ENCODE results near the gene OMG. TPM values are rescaled to one million over a fixed set of nuclear protein-coding genes. Genes with fewer than 3 reads are reported as not detected.
"Not testable (repeated sequence)": the region's sequence is repeated elsewhere in the genome, so short reads cannot be mapped to it uniquely, and the experiment has no call there.

OMG gene, protein sequence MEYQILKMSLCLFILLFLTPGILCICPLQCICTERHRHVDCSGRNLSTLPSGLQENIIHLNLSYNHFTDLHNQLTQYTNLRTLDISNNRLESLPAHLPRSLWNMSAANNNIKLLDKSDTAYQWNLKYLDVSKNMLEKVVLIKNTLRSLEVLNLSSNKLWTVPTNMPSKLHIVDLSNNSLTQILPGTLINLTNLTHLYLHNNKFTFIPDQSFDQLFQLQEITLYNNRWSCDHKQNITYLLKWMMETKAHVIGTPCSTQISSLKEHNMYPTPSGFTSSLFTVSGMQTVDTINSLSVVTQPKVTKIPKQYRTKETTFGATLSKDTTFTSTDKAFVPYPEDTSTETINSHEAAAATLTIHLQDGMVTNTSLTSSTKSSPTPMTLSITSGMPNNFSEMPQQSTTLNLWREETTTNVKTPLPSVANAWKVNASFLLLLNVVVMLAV
- 2.0 TPM for total RNA-seq
- long read RNA-seq, partial matches to known transcripts = 7 of 12 reads
- long read RNA-seq, other reads (novel, unspliced or antisense) = 5 of 12 reads

DNA sequence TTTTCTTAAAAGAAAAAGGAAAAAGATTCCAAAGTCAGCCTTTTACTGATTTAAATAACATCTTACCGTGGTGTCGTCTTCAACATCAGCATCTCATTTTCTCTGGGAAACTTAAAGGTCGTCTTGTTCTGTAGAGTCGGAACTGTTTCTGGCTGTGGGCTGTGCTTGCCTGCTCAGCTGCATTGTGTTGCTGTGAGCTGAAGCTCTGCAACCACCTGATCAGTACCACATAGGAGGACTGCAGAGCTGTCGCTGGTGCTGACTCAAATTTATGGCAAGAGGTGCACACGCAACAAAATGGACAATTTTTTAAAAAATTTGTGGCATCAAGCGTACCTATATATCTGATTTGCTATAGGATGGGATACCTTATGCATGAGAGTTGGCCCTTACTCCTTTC is at the start of gene OMG:
Gene OMG (minus strand): TSS at position 150 of the 400 bp plus-strand sequence. CDS start 908 bp downstream, outside the sequence.
- no peak for DNase-seq (ENCODE audit: low spot score)

DNA sequence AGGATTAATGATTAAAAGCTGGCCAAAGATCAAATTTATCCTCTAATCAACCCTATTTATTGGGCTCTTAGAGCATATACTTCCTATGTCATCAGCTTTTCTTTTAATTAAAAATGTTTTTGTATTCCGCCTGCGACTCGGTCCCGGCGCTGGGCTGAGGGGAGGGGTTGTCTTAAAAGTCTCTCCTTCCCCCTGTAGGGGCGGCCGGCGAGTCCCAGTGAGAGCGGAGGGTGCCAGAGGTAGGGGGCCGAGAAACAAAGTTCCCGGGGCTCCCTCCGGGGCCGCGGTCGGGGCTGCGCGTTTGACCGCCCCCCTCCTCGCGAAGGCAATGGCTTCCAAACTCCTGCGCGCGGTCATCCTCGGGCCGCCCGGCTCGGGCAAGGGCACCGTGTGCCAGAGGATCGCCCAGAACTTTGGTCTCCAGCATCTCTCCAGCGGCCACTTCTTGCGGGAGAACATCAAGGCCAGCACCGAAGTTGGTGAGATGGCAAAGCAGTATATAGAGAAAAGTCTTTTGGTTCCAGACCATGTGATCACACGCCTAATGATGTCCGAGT is 48.2 kb upstream of the OMG start:
- not testable (repeated sequence) for DNase-seq (ENCODE audit: low spot score)

DNA sequence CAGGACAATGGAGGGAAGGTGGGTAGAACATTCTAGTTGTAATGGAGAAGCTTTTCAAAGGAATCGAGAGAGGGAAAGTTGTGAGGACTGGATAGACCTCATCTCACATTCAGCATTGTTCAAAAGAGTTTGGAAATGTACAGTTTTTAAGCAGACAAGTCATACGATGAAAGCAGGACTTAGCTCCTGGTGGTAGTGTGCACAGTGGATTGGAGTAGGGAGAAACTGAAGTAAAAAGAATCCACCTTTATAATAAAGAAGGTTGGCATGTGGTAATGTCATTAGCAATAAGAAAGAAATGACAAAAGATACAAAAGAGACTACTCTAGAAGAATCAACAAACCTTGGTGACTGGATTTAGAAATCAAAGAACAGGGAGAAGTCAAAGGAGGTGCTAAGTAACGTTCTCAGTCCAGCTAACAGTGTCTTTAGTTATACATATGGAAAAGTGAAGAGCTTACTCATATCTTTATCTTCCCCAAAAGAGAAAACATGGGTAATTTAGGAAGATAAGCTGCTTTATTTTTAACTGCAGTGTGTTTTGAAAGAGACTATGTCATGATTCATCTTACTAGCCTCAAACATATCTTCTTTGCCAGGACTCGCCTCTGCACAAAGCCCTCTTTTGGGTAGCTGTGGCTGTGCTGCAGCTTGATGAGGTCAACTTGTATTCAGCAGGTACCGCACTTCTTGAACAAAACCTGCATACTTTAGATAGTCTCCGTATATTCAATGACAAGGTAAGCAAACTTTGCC is 43.0 kb upstream of the OMG start:
- DNase-seq (ENCODE audit: low spot score) = no peak

DNA sequence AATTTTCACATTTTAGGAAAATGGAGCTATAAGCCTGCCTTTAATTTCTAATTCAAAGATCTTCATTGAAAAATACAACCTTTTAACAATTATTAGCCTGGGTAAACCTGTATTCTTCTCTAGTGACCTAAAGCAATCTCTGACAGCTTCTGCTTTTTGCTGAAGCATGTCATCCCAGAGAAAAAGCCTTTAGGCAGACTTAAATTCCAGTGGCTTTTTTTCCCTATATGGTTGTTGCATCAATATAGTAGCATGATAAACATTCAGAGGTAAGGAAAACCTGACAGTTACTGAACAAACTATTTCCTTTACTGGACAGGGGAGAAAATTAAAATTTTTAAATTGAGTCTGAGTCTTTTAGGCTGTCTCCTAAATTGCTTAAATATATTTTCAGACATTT is 32.2 kb upstream of the OMG start:
- DNase-seq (ENCODE audit: low spot score) = no peak

DNA sequence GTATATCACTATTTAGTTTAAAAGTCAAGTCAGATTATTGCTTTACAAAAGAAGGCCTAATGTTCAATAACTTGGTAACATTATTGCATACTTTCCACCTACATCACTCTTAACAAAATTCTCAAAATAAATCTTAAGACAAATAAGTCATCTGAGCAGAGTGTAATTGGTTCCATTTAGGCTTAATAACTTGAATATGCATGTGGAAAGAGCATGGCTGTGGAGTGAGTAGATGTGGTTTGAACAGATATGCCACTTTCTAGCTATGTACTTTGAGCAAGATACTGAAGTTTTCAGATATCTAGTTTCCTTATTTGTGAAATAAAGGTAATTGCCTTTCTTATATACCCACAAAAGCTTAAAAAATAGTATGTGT is 31.1 kb upstream of the OMG start:
- DNase-seq (ENCODE audit: low spot score) = no peak

DNA sequence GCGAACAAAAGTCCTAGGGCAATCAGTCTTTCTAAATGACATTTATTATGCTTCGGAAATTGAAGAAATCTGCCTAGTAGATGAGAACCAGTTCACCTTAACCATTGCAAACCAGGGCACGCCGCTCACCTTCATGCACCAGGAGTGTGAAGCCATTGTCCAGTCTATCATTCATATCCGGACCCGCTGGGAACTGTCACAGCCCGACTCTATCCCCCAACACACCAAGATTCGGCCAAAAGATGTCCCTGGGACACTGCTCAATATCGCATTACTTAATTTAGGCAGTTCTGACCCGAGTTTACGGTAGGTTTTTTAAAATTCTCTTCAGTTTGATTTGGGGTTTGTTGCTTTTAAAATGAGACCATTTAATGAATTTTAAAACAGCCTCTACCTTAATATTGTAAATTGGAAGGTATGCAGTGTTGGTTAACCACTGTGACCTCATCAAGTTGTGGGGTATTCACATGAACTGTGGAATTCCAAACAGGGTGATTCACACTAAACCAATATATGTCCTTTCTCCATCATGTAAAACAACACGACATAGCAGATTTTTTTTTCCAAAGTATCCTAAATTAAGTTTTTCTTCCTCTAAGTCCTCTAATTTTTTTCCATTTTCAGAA is 30.6 kb upstream of the OMG start:
- DNase-seq (ENCODE audit: low spot score) = no peak

DNA sequence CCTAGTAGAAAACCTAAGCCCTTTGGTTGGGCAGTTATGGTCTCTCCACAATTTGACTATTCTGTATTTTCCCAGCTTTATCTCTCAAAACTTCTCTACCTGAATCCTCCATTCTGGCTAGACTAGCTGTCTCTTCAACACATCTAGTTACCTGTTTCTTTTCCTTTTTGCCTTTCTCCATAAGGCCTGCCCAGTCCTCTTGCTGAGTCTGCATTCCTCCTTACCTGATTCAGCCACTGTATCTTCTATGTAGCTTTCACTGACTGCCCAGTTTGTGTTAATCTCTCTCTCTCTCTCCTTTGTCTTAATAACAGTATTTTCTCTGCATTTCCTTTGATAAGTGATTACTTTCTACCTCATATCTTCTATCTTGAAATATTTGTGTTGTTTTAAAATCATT is 26.5 kb upstream of the OMG start:
- DNase-seq (ENCODE audit: low spot score) = no peak

DNA sequence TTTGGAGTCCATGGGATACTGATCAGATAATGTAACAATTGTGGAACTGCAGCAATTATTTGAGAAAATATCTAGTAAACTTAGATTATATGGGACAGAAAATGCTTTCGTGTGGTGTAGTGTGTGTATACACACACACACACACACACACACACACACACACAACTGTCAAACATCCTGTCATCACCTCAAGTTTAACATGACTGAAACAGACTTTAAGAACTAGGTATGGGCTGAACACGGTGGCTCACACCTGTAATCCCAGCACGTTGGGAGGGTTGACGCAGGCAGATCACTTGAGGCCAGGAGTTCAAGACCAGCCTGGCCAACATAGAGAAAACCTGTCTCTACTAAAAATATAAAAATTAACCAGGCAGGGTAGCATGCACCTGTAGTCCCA is 24.9 kb upstream of the OMG start:
- no peak for DNase-seq (ENCODE audit: low spot score)

DNA sequence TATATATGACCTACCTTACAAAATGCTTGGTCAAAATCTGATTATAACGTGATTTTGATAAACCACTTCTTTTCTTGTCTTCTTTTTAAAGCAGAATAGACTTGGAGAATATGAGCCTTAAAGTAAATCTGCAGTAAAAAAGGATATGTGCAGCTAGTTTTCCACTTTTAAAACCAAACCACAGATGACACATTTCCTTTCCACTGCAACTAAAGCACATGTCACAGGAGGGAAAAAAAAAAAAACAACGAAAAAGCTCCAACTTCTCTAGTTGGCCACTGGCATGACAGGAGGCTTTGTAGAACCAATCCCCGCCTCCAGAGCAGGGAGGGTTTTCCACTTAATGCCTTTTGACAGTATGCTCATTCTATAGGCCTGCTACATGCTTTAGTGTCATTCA is 24.4 kb upstream of the OMG start, which contains the start of gene EVI2A:
Gene EVI2A (minus strand): TSS at position 142 of the 400 bp plus-strand sequence. CDS start 2,609 bp downstream, outside the sequence.
- no peak for DNase-seq (ENCODE audit: low spot score)

DNA sequence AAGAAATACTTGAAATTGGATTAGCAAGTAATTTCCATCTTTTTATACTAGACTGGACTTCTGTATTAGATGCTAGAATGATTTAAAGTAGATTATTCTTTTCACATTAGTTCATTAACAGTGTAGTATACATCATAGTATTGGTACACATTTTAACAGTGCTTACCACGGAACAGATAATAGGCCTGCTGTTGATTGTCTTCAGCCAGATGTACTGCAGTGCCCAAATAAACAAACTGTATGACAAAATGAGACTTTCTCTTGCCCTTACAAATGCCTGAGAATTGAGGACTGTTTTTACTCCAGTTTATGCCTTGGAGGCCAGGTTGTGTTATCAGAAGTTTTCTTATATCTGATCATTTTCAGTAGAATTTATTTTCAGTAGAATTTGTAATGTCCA is 23.8 kb upstream of the OMG start:
- DNase-seq (ENCODE audit: low spot score) = no peak

DNA sequence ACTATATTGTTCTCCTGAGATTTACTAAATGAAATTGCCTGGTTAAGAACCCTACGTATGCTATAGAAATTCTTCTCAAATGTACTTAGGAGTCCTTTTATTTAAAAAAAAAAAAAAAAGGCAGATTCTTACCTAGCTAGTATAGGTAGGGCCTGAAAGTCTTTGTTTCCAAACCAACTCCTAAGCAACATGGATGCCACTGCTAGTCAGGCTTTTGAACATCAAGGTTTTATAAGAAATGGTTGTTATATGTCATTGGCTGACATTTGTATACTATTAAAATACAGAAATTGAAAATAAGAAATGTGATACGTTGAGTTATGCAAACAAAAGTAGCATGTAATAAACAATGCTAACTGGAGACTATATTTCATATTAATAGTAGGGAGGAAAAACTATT is 23.2 kb upstream of the OMG start:
- DNase-seq (ENCODE audit: low spot score) = no peak

DNA sequence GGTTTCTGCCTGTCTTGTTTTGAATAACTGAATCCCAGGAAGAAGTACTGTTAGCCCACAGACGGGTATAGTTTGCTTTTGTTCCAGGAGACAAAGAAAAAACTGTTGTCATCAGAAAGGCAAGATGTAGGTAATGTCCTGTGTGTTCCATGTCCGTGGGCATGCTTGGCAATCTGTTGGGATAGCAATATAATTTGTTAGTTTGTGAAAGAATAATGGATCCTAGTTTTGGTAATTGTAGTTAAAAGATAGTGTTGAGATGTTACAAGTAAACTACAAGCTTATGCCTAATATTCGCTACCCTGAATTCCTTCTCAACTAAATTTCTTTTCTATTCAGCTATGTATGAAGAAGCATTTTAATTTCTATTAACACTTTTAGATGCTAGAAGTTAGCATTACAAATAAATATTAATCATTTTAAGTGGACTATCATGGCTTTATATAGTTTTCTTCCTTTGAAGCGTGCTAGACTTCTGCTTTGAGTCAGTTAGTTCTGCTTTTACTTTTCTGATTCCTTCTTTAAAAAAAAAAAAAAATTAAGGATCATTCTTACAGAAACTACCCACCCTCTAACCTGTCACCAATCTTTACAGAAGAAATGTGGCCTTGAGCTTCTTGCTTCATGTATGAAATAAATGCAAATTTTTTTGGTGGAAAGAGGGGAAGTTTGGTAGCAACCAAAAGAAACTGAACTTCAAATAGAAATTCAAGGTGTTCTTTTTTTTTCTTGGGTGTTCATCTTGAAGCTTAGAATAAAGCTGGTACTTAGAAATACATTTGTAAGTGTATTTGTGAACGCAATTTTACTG is 22.0 kb upstream of the OMG start:
- no peak for DNase-seq (ENCODE audit: low spot score)

DNA sequence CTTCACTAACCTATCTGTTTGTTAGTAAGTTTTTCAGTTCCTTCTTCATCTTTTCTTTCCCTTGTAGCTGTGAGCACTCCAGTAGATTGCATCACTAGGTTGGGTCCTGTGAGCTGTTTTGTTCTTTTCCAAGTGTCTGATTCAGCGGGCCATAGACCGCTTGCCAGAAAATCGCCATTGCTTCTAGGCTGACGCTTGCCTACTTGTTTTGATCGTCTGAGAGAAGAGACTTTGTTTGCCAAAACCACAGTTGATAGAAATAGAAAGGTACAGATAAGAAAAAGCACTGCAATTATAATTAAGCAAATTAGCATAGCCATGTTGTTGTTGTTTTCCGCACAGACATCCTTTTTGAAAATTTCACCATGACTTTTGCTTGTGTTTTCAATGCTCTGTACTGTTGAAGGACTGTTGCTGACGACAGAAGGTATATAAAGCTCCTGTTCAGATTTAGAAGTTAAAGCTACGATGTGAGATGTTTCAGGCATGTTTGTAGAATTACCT is 21.3 kb upstream of the OMG start:
- DNase-seq (ENCODE audit: low spot score) = no peak

DNA sequence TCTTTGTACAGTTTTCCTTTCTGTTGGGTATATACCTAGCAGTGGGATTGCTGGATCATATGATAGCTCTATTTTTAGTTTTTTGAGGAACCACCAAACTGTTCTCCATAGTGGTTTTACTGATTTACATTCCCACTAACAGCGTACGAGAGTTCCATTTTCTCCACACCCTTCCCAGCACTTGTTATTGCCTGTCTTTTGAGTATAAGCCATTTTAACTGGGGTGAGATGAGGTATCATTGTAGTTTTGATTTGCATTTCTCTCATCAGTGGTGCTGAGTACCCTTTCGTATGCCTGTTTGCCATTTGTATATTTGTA is 17.7 kb upstream of the OMG start:
- no peak for DNase-seq (ENCODE audit: low spot score)

DNA sequence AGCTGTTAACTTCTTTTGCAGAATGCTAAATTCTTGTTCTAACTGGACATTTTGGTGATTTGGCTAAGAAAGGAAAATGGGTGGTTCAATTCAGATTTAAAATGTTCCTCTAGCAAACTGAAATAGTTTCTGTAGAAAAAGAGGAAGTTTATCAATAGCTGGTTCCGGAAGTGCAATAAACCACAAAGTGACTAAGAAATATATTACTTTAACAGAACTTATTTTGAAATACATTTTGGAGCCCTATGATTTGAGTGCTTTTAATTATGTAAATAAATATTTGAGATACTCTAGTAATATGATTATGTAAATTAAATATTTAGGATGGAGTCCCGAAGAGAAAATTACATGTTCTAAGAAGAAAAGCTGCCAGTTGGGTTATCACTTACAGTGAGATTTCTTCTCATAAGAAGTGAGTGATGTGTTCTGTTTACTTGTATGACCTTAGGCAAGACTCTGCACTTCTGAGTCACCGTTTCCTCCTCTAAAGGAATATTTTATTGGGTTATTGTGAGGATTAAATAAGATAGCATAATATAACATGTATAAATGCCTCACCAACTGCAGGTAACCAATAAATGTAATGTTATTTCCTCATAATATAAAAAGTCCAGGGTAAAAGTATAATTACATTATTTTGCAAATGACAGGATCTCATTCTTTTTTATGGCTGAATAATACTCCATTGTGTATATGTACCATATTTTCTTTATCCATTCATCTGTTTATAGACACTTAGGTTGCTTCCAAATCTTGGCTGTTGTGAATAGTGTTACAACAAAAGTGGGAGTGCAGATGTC is 17.1 kb upstream of the OMG start, which contains the start of gene EVI2B:
Gene EVI2B (minus strand): TSS at position 73 of the 800 bp plus-strand sequence. CDS start 8,445 bp downstream, outside the sequence.
- no peak for DNase-seq (ENCODE audit: low spot score)

DNA sequence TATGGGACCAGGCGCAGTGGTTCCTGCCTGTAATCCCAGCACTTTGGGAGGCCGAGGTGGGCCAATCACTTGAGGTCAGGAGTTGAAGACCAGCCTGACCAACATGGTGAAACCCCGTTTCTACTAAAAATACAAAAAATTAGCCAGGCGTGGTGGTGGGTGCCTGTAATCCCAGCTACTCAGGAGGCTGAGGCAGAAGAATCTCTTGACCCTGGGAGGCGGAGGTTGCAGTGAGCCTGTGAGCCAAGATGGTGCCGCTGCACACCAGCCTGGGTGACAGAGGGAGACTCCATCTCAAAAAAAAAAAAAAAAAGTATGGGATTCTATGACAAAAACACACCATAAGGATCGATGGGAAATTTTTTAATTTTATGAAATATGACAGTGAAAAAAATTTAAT is 15.2 kb upstream of the OMG start:
- DNase-seq (ENCODE audit: low spot score) = not testable (repeated sequence)

DNA sequence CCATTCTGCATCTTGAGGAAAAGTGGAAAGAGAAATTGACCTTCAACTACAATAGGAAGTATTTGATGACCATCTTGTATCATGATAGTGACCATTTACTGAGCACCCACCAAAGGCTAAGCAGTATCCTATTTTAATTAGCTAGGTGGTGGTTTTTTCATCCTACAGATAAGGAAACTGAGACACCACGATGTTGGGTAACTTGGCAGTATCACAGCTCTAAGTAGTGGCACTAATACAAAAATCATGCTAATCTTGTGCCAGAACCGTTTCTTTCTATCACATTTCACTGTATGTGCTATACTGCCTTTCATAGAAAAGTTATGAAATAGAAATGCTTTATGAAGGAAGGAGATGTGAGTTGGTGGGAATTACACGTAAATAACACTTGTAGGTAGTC is 14.5 kb upstream of the OMG start:
- DNase-seq (ENCODE audit: low spot score) = no peak

DNA sequence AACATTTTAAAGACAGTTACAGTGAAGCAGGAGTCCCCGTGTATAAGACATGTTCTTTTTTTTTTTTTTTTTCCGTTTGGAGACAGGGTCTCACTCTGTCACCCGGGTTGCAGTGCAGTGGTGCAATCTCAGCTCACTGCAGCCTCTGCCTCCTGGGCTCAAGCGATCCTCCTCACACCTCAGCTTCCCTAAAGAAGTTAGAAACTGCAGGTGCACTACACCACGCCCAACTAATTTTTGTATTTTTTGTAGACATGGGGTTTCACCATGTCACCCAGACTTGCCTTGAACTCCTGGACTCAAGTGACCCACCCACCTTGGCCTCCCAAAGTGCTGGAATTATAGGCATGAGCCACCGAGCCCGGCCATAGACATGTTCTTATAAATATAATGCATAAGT is 13.8 kb upstream of the OMG start:
- no peak for DNase-seq (ENCODE audit: low spot score)

DNA sequence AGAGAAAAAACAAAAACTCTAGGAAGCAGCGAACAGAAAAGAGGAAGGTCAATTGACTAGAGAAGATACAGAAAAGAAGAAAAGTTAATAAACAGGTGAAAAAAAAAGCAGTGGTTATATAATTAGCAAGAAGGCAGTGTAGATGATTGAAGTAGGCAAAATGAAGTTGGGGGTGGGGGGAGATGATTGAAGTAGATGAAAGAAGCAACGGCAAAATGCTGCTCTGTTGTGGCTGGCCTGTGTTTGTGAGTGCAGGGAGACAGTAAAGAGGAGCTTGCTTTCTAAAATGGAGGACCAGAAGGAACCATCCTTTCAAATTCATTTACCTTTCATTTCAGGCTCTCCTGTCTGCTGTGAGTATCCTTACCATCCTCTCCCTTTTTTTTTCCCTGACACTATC is 13.2 kb upstream of the OMG start:
- DNase-seq (ENCODE audit: low spot score) = no peak

DNA sequence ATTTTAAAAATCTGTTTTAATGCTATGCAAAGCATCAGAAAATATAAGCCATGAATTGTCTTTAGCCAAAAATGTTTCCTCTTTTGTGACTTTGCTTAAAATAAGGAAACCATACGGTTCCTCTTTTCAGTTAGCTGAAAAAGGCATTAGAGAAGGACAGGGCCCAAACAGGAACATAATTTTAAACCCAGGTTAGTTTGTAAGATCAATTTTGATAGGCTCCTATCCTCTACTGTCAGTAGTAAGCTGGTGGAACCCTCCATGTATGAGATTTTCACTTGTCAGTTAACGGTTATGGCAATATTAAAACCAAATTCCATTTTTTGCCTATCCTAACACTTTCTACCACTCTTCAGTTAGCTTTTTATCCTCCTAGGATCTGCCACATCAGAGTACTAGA is 12.5 kb upstream of the OMG start:
- no peak for DNase-seq (ENCODE audit: low spot score)

Measured in mesenteric fat pad (tissue), 1 donor.